Hepatocyte (in vitro differentiated cells): ENCODE data around the gene EFNB3.

Experiments used
- EZH2 ChIP-seq: fragments of 200-600 bp; sonication (generic); IDR thresholded peaks from 2 replicates; pipeline ENCODE4 v1.6.1; 2016; ENCODE audit warnings: antibody characterized with exemption, mild to moderate bottlenecking, borderline replicate concordance
- TF ChIP-seq, protein P1 (sequence below): fragments of 200-600 bp; sonication (generic); IDR thresholded peaks from 2 replicates; pipeline ENCODE4 v1.5.1; 2016; ENCODE audit warnings: antibody characterized with exemption, mild to moderate bottlenecking; ENCODE audit not compliant: poor library complexity

DNA sequence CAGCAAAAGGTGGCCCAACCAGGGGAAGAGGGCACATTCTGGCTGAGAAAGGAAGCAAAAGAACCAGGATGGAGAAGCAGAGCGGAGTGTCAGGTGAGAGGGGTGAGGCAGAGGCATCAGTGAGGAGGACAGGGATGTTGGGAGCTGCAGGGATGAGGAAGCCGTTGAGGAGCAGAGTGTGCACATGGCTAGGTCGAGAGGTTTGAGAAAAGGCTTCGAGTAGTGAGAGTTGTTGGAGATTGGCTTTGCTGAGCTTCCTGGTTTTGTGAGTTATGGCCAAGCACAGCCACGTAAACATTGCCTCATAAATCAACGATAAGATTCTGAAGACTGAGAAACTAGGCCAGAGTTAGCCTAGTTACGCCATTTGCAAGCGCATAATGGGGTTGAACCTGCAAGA lies 39.4 kb downstream of the EFNB3 start:
- TF ChIP-seq, protein P1, sequence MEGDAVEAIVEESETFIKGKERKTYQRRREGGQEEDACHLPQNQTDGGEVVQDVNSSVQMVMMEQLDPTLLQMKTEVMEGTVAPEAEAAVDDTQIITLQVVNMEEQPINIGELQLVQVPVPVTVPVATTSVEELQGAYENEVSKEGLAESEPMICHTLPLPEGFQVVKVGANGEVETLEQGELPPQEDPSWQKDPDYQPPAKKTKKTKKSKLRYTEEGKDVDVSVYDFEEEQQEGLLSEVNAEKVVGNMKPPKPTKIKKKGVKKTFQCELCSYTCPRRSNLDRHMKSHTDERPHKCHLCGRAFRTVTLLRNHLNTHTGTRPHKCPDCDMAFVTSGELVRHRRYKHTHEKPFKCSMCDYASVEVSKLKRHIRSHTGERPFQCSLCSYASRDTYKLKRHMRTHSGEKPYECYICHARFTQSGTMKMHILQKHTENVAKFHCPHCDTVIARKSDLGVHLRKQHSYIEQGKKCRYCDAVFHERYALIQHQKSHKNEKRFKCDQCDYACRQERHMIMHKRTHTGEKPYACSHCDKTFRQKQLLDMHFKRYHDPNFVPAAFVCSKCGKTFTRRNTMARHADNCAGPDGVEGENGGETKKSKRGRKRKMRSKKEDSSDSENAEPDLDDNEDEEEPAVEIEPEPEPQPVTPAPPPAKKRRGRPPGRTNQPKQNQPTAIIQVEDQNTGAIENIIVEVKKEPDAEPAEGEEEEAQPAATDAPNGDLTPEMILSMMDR, result no peak
- TF ChIP-seq EZH2, result no peak
